HG03095 (cell line): Measurements from ENCODE around the gene OR2AK2.
A peak's percentile ranks its signal among the peaks of the same experiment; 100 is the strongest.

Source experiments
- ATAC-seq: cut with Tn5 transposase; IDR thresholded peaks from one replicate; pipeline ENCODE4 v1.9.1; 2021; ENCODE audit warnings: moderate library complexity; ENCODE audit not compliant: unreplicated experiment

Gene OR2AK2, protein sequence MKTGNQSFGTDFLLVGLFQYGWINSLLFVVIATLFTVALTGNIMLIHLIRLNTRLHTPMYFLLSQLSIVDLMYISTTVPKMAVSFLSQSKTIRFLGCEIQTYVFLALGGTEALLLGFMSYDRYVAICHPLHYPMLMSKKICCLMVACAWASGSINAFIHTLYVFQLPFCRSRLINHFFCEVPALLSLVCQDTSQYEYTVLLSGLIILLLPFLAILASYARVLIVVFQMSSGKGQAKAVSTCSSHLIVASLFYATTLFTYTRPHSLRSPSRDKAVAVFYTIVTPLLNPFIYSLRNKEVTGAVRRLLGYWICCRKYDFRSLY

DNA sequence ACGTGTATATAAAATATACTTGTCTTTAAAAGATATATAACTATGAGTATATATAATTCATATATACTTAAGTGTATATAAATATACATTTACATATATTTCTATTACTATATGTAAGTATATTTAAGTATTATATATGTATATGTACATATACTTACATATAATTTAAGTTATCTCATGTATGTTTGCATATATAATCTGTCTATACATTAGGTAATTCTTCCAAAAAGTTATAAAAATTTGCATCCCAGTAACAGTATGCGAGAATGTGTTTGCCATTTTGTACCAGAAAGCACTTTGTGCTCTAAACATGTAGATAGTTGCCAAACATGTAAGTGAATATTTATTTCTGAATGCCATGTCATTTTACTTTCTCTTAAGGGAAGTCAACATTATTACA, at the start of gene OR2AK2:
OR2AK2 (plus strand) TSS at position 301 of the 400 bp plus-strand sequence. CDS start 144 bp downstream, outside the sequence.
- ATAC-seq: no peak

DNA sequence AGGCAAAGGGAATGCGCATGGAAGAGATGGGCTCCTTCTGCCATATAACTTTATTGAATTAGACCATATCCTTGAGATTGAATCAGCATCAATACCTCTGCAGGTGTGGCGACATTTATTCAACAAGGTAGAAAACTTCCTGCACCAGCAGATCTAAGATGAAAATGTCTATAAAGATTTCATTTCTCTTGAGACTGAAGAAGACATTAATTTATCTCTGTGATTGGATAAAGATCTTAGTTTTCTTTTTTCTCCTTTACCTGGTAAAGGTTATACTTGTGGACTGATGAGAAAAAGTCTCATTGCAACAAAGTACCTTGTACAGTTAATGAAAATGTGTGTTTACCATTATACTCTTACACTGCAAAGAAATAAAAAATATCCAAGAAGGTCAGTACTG, 45.1 kb upstream of the OR2AK2 start, which contains the start of gene OR2T8:
OR2T8 (plus strand) TSS at position 301 of the 400 bp plus-strand sequence. CDS start 766 bp downstream, outside the sequence.
- ATAC-seq: no peak

DNA sequence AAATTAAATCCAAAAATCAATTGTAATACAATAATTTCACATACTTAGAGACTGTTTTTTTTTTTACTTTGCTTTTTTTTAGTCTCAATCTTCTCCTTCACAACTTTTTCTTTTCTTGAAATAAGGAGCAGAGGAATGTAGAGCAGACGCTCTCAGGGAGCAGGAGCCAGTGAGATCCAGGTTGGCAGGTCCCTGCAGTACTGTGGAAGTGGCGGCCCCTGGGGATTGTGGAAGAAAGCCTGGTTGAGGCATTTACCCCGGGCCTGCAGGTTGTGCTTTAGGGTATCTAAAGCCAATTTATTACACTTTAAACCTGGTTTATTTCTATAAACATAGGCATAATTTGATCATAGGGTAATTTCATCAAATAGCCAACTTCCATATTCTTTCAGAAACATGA, 41.1 kb upstream of the OR2AK2 start:
- no peak for ATAC-seq

DNA sequence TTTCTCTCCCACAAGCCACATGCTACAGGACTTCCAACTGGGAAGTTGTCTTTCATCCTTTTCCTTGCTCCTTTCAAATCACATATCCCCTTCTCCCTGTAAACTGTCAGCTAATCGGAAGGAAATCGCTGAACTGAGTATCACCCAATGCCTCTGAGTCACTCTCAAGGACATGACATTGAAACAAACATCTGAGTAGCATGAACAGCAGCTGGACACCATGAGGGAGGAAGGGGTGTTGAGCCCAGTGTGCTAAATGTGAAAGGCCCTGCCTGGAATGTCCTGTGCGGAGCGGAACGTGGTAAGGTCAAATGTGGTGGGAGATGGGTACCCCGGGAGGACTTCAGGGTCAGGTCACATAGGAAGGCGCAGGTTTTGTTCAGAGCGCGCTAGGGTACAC, 40.2 kb upstream of the OR2AK2 start, which contains the start of gene OR2AJ1:
OR2AJ1 (plus strand) TSS at position 22 of the 400 bp plus-strand sequence. CDS start 8,880 bp downstream, outside the sequence.
- no peak for ATAC-seq

DNA sequence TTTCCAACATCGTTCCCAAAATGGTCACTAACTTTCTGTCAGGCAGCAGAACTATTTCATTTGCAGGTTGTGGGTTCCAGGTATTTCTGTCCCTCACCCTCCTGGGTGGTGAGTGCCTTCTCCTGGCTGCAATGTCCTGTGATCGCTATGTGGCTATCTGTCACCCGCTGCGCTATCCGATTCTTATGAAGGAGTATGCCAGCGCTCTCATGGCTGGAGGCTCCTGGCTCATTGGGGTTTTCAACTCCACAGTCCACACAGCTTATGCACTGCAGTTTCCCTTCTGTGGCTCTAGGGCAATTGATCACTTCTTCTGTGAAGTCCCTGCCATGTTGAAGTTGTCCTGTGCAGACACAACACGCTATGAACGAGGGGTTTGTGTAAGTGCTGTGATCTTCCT, 31.0 kb upstream of the OR2AK2 start:
- ATAC-seq: no peak

DNA sequence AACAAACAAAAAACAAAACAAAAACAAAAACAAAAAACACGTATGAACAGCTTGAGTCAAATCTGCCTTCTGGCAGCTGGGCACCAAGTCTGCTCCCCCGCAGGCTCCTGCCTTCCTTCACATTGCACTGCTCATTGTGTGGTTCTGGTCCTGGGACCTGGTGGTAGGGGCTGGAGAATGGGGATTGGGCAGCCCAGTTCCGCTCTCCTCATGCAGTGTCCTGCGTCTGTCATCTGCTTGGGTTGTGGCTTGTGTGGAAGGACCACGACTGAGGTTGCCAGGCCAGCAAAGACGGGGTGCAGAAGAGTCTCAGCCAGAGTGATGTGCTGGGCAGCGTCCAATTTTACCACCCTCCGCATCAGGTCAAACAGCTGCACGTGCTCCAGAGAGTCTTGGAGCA, 29.3 kb upstream of the OR2AK2 start:
- ATAC-seq: no peak

DNA sequence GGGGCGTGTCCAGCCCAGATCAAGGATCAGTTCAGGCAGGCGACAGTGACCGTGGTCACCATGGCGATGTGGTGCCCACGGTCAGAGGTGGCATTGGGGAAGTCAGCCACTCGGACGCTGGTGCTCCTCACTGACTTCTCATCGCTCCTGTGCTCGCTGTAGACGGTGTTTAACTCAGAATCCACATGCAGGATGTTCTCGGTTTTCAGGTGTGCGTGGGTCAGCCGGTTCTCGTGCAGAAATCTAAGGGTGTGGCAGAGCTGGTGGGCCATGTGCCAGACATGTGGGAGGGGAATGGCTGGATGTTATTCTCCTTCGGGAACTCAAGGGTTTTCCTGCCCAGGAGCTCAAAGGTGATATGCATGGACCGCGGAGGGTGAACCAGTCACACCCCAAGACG, 28.6 kb upstream of the OR2AK2 start:
- ATAC-seq: no peak

DNA sequence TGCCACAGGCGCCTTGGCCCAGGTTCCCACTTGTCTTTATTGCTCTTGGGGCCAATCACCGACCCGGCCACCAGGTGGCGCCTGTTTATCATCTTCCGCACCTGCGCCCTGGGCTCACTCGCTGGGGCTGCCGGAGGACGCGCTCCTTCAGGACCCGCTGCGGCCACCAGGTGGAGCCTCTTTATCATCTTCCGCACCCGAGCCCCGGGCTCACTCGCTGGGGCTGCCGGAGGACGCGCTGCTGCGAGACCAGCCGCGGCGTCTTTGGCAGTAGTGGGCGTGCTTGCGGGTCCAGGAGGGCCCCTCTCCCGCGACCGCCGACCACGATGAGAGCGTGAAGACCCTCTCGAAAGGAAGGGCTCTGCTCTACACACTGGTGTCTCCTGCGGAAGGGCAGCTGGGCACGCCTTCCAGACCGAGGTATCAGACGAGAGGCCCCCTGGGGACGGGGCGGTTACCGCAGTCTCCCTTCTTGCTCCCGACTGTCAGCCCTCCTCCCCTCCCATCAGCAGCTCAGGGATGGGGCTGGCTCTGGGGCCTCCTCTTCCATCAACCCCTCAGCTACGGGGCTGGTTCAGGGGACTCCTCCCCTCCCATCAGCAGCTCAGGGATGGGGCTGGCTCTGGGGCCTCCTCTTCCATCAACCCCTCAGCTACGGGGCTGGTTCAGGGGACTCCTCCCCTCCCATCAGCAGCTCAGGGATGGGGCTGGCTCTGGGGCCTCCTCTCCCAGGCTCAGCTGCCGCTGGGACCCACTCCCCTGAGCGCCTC, 27.9 kb upstream of the OR2AK2 start:
- peak; percentile 100 for ATAC-seq

DNA sequence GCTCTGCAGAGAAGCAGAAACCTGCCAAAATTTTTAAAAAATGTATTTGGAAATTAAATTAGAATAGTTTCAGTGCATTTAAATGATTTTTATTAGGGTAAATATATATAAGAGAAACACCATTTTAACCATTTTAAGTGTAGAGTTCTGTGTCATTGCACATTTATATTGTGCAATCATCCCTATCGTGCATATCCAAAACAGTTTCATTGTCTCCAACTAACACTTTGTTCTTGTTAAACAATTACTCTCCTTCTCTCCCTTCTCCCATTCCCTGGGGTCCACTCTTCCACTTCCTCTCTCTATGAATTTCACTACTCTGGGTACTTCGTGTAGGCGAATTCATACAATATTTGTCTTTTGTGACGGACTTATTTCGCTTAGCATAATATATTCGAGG, 22.4 kb upstream of the OR2AK2 start:
- ATAC-seq: no peak

DNA sequence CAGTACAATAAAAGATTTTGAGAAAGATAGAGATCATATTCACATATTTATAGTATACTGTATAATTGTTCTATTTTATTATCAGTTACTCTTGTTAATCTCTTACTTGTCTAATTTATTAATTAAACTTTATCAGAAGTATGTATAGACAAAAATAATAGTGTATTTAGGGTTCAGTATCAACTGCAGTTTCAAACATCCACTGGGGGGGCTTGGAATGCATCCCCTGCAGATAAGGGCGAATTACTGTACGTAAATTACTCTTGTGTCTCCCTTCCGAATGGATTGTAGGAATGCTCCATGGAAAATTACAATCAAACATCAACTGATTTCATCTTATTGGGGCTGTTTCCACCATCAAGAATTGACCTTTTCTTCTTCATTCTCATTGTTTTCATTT, 16.5 kb upstream of the OR2AK2 start, which contains the start of gene OR2L8:
OR2L8 (plus strand) TSS at position 301 of the 400 bp plus-strand sequence; CDS start at position 301, 0 bp downstream.
- ATAC-seq: no peak

DNA sequence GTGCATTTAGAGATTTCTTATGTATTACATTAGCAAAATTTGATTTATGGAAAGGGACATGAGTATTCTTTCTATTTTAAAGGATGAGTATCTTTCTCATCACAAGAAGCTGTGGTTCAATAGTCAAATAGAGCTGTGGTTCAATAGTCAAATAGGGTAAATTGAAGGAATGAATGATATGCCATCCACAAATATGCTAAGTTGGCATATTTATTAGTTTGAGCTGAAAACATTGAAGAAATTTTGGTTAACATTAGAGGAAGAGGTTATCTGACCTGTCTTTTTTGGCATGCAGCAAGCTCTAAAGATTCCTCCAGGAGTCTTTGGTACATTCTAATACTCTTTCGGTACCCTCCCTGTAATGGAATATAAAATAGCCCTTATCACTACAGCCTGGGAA, 11.6 kb upstream of the OR2AK2 start:
- no peak for ATAC-seq

DNA sequence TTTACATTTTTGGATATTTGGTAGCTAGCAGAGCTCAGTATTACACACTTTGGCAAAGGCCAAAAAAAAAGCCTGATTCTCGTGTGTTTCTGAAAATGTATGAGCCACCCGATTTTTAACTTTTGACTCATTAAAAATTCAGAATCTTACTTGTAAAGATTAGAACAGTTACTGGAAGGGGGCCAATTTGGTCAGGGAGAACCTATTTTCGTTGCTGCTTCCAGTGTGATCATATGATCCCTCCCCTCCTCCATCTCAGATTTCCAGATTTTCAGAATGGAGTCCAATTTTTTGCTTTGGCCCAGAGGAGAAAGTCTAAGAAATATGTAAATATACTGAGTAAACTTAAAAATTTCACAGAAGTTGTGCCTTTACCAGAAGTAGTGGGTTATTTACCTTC, 3.2 kb upstream of the OR2AK2 start:
- no peak for ATAC-seq

DNA sequence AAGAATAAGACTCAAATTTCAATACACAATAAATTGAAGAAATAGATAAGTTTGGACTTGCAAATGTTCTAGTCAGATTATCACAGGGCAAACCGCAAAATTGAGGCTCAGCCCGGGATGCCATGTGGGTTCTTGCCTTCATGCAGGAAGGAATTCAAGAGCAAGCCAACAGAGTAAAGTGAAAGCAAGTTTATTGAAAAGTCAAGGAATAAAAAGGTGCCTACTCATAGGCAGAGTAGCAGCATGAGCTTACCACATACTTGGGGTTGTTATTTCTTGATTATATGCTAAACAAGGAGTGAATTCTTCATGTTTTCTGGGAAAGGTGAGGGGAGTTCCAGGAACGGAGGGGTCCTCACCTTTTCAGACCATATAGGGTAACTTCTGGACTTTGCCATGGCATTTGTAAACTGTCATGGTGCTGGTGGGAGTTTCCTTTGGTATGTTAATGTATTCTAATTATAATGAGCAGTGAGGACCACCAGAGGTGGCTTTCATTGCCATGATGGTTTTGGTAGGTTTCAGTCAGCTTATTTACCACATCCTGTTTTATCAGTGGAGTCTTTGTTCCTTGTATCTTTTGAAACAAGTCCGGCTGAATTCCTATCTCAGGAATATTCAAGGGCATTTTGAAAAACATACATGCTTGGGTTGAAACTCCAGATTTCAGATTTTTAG, 2.0 kb upstream of the OR2AK2 start:
- ATAC-seq: no peak

DNA sequence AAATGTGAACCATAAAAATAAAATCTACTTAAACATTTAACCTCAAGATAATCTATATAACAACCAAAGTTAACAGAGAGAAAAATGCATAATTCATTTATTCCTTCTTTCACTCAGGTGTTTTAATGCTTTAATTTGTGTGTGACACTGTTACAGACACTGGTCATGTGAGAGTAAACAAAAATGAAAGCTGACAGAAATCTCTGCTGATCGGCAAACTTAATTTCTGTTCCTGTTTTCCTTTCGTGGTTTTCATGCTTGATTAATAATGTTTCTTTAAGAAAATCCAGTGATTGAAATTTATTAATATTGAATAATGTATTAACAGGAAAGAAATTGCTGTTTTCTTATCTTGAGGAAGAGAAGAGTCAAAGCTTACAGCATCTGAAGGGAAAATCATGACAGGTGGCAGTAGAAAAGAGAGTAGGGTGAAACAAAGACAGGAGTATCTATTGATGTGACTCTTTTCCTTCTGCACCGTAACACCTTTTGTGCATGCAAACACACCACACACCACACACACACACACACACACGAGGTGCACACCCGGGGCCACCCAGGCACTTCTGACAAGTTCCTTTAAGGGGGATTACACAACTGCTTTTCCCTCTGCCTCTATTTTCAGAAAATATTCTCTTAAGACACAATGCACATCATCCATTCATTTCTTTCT, 1.6 kb downstream of the OR2AK2 start:
- peak; percentile 78 for ATAC-seq

DNA sequence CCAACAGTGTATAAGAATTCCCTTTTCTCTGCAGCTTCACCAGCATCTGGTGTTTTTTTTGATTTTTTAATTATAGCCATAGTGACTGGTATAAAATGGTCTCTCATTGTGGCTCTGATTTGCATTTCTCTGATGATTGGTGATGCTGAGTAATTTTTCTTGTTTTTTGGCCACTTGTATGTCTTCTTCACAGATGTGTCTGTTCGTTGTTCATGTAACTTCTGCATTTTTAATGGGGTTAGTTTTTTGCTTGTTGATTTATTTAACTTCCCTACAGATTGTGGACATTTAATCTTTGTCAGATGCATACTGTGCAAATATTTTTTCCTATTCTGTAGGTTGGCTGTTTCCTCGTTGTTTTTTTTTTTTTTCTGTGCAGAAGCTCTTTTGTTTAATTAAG, 28.0 kb downstream of the OR2AK2 start:
- ATAC-seq: no peak

DNA sequence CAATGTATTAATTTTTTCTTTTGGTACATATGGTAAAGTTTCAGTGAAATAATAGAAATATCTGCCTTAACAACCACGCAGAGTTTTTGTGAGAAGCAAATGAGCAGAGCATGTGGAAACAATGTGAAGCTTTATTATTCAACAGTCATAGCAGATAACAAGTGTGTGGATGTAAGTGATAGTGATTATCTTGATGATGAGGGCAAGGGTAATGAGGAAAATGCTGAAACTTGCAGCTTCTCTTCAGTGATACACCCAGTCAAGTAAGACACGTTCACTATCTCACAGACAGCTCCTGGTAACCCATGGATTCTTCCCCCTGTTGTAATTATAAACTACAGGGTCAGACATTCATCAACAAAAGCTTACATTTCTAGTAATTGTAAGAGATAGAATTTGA, 33.8 kb downstream of the OR2AK2 start:
- no peak for ATAC-seq

DNA sequence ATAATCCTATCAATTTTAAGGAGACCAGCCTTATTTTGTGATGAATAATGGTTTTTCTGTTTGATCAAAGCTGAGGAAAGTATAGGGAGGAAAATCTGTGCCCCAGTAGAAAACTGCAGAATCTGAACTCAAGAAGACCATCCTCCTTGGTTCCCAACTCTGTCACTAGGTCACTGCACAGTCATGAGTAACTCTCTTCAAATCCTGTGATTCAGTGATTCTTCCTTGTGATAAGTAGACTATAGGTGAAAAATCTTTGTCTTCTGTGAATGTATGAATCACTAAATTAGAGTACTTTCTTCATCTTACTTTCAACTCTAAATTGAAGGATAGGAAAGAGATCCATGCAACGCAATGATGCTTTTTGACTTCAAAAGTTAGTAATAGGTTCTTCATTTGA, 35.1 kb downstream of the OR2AK2 start:
- no peak for ATAC-seq

DNA sequence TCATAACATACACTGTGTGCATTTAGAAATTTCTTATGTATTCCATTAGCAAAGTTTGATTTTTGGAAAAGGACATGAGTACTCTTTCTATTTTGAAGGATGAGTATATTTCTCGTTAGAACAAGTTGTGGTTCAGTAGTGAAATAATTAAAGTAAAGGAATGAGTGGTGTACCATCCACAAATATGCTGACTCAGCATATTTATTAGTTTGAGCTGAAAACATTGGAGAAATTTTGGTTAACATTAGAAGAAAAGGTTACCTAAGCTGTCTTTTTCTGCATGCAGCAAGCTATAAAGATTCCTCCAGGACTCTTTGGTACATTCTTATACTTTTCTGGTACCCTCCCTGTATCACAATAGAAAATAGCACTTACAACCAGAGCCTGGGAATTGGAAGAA, 42.7 kb downstream of the OR2AK2 start:
- no peak for ATAC-seq

DNA sequence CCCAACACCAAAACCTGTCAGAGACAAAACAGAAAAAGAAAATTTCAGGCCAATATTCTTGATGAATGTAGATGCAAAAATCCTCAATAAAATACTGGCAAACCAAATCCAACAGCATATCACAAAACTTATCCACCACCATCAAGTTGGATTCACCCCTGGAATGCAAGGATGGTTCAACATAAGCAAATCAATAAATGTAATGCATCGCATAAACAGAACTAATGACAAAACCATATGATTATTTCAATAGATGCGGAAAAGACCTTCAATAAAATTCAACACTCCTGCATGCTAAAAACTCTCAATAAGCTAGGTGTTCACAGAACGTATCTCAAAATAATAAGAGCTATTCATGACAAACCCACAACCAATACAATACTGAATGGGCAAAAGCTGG, 44.6 kb downstream of the OR2AK2 start:
- ATAC-seq: no peak

DNA sequence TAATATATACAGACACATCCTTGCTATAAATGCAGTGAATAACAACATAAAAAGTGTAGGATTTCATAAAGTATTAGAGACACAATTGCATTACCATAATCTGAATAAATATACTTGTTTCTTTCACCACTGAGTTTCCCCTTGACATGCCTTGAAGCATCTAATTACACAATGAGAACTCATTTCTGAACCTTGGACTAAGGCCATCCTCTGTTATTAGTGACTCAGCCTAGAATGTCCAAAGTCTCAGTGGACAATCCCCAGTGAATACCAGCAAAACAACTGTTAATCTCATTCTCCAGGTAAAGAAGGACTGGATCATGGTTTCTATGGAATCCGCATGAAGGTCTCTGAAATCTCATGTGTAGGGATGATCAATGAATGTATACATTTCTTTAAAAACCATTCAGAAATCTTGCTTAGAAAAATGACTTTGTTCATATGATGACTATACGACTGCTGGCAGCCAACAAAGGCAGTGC, 48.2 kb downstream of the OR2AK2 start, which contains the start of gene OR2L5:
OR2L5 (plus strand) TSS at position 432 of the 482 bp plus-strand sequence. CDS start 8,288 bp downstream, outside the sequence.
- no peak for ATAC-seq

DNA sequence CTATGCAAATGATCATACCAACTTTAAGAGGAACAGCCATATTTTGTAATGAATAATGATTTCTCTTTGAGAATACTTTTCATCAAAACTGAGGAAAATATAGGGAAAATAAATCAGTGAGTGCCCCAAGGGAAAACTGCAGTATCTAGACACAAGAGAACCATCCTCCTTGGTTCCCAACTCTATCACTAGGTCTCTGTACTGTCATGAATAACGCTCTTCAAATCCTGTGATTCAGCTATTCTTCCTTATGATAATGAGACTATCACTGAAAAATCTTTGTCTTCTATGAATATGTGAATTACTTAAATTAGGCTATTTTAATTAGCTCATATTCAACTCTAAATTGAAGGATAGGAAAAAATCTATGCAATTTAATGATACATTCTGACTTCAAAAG, 50.8 kb downstream of the OR2AK2 start:
- no peak for ATAC-seq
